Measurements from ENCODE around the gene NFATC3. TPM values are rescaled to one million over a fixed set of nuclear protein-coding genes. Genes with fewer than 3 reads are reported as not detected.

The NFATC3 gene
- total and polyA plus RNA-seq, 4 donors: 13.5 to 69.6 (median 35.7) TPM

DNA sequence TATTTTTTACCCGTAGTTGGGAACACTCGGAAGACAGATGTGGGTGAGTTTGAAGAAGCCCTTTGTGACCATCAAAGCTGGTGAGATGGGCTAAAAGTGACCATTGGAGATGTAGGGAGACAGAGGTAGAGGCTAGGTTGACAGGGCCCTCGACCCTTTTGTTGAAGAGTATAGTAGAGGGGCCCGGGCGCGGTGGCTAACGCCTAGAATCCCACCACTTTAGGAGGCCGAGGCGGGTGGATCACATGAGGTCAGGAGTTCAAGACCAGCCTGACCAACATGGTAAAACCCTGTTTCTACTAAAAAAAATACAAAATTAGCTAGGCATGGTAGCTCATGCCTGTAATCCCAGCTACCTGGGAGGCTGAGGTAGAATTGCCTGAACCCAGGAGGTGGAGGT, 16.2 kb upstream of the NFATC3 start:
- Histone ChIP-seq H3K4me3 (no peak overlapping the region), H3K36me3 (ENCODE audit: control insufficient read depth in 4 of 4, insufficient read depth in 4 of 4, low read length in 4 of 4) (peaks cover 4 to 21% (median 19%) of the 10 kb centered on the region in 4 donors), H3K27me3 (ENCODE audit: control insufficient read depth in 3 of 3, insufficient read depth in 3 of 3, low read length in 2 of 3) (no peaks in the 10 kb centered on the region), H3K27ac (ENCODE audit: low read depth in 1 of 2, low read length in 1 of 2) (no peak overlapping the region), H3K9ac (ENCODE audit: insufficient read depth in 1 of 2, low read length in 2 of 2) (no peak overlapping the region), H3K4me1 (ENCODE audit: control insufficient read depth in 5 of 5, insufficient read depth in 5 of 5, low read length in 5 of 5) (peaks cover 0 to 25% (median 8%) of the 10 kb centered on the region in 5 donors), H3K9me3 (ENCODE audit: control insufficient read depth in 4 of 4, insufficient read depth in 3 of 4, low read length in 3 of 4) (no peaks in the 10 kb centered on the region)
- WGBS, 2 donors: 96% methylated on average over 9 of the region's 9 CpGs
- no peak for ATAC-seq (ENCODE audit: insufficient read depth, low FRiP score)
- no peak for DNase-seq
- TF ChIP-seq, protein P1, sequence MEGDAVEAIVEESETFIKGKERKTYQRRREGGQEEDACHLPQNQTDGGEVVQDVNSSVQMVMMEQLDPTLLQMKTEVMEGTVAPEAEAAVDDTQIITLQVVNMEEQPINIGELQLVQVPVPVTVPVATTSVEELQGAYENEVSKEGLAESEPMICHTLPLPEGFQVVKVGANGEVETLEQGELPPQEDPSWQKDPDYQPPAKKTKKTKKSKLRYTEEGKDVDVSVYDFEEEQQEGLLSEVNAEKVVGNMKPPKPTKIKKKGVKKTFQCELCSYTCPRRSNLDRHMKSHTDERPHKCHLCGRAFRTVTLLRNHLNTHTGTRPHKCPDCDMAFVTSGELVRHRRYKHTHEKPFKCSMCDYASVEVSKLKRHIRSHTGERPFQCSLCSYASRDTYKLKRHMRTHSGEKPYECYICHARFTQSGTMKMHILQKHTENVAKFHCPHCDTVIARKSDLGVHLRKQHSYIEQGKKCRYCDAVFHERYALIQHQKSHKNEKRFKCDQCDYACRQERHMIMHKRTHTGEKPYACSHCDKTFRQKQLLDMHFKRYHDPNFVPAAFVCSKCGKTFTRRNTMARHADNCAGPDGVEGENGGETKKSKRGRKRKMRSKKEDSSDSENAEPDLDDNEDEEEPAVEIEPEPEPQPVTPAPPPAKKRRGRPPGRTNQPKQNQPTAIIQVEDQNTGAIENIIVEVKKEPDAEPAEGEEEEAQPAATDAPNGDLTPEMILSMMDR (IDR thresholded peaks at IDR 0.05; ENCODE audit: control extremely low read depth, extremely low read depth): no peak

DNA sequence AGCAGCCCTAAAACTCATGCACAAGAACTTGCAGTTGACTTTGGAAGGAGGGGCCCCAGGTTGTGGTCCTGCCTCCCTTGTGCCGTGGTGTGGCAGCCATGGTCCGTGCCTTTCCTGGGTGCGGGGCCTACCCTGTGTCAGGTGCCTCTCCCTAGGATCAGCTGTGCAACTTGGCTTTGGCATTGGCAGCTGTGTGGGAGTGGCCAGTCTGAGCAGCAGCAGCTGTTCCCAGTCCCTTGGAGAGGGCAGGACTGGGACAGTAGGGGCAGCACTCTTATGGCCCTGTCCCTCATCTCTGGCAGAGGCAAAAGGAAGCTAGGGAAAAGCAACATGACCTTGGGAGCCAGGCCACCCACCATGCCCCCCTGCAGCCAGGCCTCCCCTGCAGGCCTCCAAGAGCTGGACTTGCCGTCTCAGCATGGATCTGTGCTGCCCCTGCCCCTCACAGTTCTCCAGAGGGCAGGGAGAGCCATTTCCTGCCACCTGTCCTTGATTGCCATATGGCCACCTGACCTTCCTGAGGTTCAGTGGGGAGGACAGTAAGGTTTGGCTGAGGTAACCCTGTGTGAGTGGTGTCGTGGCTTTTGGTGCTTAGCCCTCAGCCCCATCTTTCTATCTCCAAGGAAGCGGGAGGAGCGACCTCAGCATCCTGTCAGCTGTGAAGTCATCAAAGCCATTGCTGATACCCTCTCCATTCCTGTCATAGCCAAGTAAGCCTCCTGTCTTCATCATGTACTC, 15.5 kb upstream of the NFATC3 start:
- no peak overlapping the region for H3K4me3 ChIP-seq
- 66 to 73% methylated on average over 7 of the region's 7 CpGs for WGBS, 2 donors
- H3K27me3 ChIP-seq (ENCODE audit: control insufficient read depth in 3 of 3, insufficient read depth in 3 of 3, low read length in 2 of 3): no peaks in the 10 kb centered on the region
- H3K9ac ChIP-seq (ENCODE audit: insufficient read depth in 1 of 2, low read length in 2 of 2): no peak overlapping the region
- H3K9me3 ChIP-seq (ENCODE audit: control insufficient read depth in 4 of 4, insufficient read depth in 3 of 4, low read length in 3 of 4): no peaks in the 10 kb centered on the region
- no peak for ATAC-seq (ENCODE audit: insufficient read depth, low FRiP score)
- peak overlapping the region in 1 of 2 donors; percentile 43 for H3K27ac ChIP-seq (ENCODE audit: low read depth in 1 of 2, low read length in 1 of 2)
- H3K36me3 ChIP-seq (ENCODE audit: control insufficient read depth in 4 of 4, insufficient read depth in 4 of 4, low read length in 4 of 4): peaks cover 4 to 27% (median 23%) of the 10 kb centered on the region in 4 donors
- peaks cover 0 to 20% (median 4%) of the 10 kb centered on the region in 5 donors for H3K4me1 ChIP-seq (ENCODE audit: control insufficient read depth in 5 of 5, insufficient read depth in 5 of 5, low read length in 5 of 5)
- TF ChIP-seq, protein P1 (IDR thresholded peaks at IDR 0.05; ENCODE audit: control extremely low read depth, extremely low read depth): no peak
- no peak for DNase-seq

DNA sequence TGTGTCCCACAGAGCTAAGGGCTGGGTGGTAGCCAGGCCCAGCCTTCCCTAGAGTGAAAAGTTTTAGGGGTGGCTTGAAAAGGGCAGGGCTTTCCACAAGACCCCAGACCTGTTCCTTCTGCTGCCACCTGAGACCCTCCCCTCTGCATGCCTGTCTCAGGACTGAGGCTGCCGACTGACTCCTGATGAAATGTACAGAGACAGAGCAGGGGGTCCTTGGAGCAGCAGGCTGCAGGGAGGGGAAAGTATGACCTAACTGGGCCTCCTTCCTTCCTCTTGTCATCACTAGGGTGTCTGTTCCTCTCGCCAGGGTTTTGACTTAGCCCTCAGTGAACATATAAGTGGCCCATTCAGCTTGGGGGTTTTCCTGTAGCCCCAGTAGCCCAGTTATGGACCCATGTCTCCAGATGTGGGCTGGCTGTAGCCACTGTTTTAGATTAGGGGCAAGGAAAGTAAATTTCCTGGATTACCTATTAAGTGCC, 14.9 kb upstream of the NFATC3 start:
- Histone ChIP-seq H3K9me3 (ENCODE audit: control insufficient read depth in 4 of 4, insufficient read depth in 3 of 4, low read length in 3 of 4) (no peaks in the 10 kb centered on the region), H3K27ac (ENCODE audit: low read depth in 1 of 2, low read length in 1 of 2) (peak overlapping the region in 1 of 2 donors; percentile 51), H3K4me3 (no peak overlapping the region), H3K4me1 (ENCODE audit: control insufficient read depth in 5 of 5, insufficient read depth in 5 of 5, low read length in 5 of 5) (peaks cover 0 to 19% (median 3%) of the 10 kb centered on the region in 5 donors), H3K36me3 (ENCODE audit: control insufficient read depth in 4 of 4, insufficient read depth in 4 of 4, low read length in 4 of 4) (peaks cover 4 to 29% (median 24%) of the 10 kb centered on the region in 4 donors), H3K9ac (ENCODE audit: insufficient read depth in 1 of 2, low read length in 2 of 2) (no peak overlapping the region), H3K27me3 (ENCODE audit: control insufficient read depth in 3 of 3, insufficient read depth in 3 of 3, low read length in 2 of 3) (no peaks in the 10 kb centered on the region)
- TF ChIP-seq, protein P1 (IDR thresholded peaks at IDR 0.05; ENCODE audit: control extremely low read depth, extremely low read depth): no peak
- no peak for ATAC-seq (ENCODE audit: insufficient read depth, low FRiP score)
- WGBS, 2 donors: 25 to 67% methylated on average over 2 of the region's 2 CpGs
- no peak for DNase-seq
